Activated CD4-positive, alpha-beta T cell treated with anti-CD3 and anti-CD28 coated beads, Interleukin-2, amount 50 U/mL, for 24 hours (primary cell): ENCODE results near the gene PRKAR1B.

Source experiments
- DNase-seq, 2 donors: peaks; one replicate each; pipeline ENCODE4 v3.0.0-alpha.2; 2020; ENCODE audit warnings: low read depth in 1 of 2, low spot score in 1 of 2

The PRKAR1B gene

DNA sequence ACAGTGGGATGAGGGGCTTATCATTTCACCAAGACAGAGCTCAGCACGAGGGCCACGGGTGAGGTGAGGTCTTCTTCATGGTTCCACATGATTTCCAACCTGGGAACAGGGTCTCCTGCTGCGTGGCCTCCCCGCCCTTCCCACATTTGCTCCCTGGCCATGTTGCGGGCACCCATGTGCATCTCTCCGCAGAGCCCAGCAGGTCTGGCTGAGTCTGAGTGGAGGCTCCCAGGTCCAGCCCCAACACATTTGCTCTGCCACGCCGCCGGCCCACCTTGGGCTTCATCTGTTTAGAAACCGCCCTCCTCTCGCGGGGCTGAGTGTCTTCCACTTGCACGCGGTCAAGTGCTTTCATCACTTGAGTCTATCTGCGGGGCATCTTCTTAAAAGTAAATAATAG, 14.8 kb upstream of the PRKAR1B start:
- no peak for DNase-seq

DNA sequence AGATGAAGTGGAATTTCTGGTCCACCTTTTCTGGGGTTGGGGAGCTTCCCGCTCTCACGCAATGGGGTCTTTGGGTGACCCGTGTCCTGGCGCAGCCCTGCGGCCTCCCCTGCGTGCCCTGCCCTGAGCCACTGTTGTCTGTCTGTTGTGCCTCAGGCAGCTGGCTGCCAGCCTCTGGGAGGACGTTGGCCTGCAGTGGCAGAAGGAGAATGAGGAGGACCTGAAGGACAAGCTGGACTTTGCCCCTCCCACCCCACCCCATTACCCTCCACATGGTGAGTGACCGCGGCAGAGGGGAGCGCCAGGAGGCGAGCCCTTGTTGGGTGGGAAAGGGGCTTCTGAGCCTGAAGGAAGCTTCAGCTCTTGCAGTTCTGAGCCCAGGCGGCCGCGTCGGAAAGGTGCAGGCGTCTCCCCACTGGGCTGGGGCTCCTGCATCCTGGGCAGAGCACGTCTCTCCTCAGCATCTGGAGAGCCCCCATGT, 14.2 kb upstream of the PRKAR1B start:
- no peak for DNase-seq

- no peak for DNase-seq
Measured at GRCh38 chr7:739983-740942, 13.2 kb upstream of the PRKAR1B start.

DNA sequence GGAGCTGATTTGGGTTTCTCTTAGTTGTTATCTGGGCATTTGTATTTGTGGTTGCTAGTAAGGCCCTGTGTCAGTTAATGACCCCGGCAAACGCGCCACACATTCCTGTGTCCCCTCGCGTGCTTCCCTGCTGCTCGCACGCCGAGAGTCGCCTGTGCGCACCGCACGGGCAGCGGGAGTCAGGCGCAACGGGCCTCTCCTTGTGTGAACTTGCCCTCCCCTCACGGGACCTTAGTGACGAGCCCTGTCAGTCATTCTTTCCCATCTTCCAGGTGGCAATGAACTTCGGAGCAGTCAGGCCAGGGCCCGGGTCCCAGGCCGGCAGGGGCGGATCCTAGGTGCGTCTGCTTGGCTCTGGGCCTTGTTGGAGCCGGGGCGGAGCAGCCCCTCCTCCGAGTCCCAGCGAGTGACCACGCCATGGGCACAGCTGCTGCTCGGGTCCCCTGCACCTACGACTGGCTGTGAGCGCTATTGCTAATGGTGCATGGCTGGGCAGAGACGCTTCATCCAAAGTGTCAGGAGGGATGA, 12.4 kb upstream of the PRKAR1B start:
- DNase-seq: no peak

GRCh38 chr7:738723-739454, 11.8 kb upstream of the PRKAR1B start:
- no peak for DNase-seq

DNA sequence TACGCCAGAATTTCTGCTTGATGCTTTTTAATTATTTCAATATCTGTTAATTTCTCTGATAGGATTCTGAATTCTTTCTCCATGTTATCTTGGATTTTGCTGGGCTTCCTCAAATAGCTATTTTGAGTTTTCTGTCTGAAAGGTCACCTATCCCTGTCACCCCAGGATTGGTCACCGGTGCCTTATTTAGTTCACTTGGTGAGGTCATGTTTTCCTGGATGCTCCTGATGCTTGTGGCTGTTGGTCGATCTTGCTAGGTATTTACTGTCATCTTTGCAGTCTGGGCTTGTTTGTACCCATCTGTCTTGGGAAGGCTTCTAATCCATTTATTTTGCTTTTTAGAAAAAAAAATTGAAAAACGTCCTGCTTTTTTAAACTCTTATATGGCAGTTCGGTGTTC, 11.2 kb upstream of the PRKAR1B start:
- DNase-seq: no peak

- DNase-seq: no peak
Measured at GRCh38 chr7:734808-735207, 7.7 kb upstream of the PRKAR1B start.

DNA sequence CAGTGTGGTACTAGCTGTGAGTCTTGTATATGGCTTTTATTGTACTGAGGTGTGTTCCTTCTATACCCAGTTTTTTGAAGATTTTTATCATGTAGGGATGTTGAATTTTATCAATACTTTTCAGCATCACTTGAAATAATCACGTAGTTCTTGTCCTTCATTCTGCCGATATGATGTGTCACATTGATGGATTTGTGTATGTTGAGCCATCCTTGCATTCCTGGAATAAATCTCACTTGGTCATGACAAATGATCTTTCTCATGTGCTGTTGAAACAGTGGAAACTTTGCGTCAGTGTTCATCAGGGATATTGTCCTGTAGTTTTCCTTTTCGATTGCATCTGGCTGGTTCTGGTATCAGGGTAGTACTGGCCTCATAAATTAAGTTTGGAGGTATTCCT, 7.1 kb upstream of the PRKAR1B start:
- no peak for DNase-seq

GRCh38 chr7:732556-732955, 5.5 kb upstream of the PRKAR1B start:
- DNase-seq: no peak

DNA sequence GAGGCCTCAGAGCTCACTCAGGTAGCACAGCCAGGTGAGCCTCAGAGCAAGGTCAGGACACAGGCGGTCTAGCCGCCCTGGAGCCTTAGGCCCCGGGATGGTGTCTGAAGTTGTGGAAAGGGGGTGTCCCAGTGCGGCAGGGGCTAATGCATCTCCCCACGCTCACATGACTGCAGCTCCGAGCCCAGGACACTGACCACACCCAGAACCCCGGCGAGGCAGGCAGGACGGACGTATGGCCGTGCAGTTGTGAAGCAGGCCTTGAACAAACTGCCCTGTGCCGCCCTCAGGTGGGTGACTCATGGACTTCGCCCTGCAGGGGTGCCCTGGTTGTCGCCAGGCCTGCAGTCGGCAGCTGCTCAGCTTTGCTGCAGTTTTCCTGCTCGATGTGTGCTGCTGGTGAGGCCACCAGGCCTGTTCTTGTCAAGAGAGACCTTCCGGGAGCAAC, 5.0 kb upstream of the PRKAR1B start:
- DNase-seq: no peak

- no peak for DNase-seq
Measured at GRCh38 chr7:731440-732085, 4.5 kb upstream of the PRKAR1B start.

GRCh38 chr7:730501-731439, 3.7 kb upstream of the PRKAR1B start:
- no peak for DNase-seq

DNA sequence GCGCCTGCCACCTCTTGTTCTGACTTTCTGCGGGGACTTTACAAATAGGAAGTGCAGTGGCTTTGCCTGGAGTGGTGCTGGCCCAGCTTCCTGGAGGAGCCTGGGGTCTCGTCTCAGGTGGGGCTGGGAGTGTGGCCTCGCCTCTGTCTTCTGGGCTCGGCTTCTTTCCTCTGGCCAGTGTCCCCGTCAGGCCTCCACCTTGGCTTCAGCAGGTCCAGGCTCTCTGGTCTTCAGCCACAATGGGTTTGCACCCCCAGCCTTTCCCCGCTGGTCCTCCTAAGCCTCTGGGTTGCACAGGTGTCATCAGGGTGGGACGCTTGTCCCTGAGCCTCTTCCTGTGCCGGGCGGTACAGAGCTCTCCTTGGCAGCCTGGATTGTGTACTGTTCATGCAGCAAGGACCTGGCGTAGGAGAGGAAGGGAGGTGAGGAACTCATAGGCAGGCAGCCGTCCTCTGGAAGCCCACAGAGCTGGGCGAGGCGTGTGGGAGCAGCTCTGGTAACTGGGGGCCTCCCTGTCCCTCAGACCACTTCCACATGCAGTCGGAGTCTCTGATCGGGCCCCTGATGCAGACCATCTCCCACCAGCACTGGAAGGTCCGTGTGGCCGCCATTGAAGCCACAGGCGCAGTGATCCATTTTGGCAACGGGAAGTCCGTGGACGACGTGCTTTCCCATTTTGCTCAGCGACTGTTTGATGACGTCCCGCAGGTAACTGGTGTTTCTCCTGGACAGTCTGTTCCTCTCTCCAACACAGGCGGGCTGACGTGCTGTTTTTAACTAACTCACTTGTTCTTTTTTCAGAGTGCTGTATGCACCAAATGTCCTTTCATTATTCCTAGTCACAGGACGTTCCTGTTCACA, 2.3 kb upstream of the PRKAR1B start:
- DNase-seq: no peak

DNA sequence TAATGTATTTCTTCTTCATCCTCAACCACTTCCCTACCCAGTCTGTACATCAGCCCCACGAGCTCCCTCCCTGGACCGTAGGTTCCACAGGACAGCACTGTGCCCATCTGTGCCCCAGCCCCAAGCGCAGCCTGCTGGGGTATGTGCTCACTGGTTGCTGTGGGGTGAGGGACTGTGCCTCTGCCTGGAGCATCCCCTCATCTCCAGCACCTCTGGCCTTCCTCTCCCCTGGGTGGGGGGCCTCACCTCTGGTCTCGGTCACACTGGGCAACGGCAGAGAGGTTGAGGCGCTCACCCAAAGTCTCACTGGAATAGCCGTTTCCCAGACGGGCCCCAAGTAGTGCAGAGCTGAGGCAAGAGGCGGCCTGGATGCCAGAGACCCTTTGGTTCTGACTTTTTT, 1.5 kb upstream of the PRKAR1B start:
- no peak for DNase-seq

GRCh38 chr7:727806-728460, 852 bp upstream of the PRKAR1B start:
- no peak for DNase-seq

DNA sequence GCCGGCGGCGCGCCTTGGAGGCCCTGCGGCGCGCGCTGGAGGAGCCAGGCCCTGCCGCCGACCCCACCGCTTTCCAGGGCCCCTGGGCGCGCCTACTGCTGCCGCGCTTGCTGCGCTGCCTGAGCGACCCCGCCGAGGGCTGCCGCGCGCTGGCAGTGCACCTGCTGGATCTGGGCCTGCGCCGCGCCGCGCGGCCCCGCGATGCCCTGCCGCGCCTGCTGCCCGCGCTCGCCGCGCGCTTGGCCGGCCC, 302 bp downstream of the PRKAR1B start:
- no peak for DNase-seq

GRCh38 chr7:726084-726853, 812 bp downstream of the PRKAR1B start, which contains the start of gene DNAAF5:
Gene DNAAF5, plus strand, starts transcription at chr7:726699. Its CDS starts 22 bp downstream, at chr7:726721.
- peak; percentile 72 to 81 for DNase-seq
